ENCODE measurements around the gene CFB.
"Not testable (repeated sequence)": the region's sequence is repeated elsewhere in the genome, so short reads cannot be mapped to it uniquely, and the experiment has no call there.

The CFB gene

DNA sequence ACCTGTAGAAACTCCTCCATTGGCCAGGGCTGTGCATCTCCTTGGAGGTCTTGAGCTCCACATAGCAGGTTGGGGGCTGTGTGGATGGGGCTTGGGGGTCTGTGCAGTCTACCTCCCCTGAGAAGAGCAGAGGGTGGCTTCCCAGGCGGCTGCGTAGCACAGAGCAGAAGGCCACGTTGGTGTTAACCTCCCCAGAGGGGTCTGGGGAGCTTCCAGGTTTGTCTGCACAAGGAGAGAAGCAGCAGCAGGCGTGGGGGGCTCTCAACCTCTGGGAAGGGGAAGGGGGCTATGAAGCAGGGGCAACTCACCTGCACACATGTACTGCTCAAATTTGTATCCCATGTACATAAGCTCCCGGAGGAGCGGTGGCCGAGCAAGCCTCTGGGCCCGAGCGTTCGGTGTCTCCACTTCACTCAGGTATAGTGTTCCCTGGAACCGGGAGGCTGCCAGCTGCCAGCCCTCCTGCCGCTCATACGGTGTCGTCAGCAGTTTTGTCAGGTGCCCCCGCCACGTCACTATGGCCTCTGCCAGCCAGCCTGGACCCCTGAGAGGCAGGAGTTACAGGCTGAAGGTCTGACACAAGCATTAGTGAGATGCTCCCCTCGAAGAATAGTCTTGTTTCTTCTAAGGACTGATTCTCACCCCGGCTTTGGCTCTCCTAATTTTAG, 24.8 kb downstream of the CFB start:
- in situ Hi-C loops (cut with MboI; ENCODE audit: low sequenced_read_pairs), result no loop called here

DNA sequence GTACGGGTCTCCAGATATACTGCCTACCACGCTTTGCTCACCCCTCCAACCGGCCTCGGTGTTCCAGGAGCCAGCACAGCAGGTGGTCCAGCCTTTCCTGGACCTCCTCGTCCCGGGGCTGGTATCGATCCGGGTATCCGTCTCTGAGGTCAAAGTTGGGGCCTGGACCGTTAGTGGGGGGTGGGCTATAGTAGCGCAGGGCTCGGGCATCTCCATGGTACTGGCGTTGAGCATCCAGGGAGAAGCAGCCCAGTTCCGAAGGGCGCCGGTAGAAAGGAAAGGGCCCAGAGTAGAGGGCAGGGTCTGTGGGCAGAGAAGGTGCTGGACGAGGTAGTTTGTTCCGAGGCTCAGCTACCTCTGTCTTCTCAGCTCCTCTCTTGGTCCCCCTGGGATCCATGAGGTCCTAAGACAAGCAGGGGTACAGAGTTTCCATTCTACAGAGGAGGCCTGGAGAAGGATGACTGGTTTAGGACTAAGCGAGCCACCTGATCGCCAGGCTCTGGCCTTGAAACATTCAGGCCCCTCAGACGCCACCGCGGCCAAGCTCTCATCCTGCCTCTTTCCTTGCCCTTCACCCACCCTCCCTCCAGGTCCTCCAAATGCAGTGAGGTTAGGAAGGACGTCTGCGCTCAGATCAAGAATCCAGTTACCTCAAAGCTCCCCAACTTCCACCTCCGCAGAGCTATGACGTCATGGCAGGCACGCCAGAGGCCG, 25.5 kb downstream of the CFB start:
- in situ Hi-C loops (cut with MboI; ENCODE audit: low sequenced_read_pairs), result no loop called here

DNA sequence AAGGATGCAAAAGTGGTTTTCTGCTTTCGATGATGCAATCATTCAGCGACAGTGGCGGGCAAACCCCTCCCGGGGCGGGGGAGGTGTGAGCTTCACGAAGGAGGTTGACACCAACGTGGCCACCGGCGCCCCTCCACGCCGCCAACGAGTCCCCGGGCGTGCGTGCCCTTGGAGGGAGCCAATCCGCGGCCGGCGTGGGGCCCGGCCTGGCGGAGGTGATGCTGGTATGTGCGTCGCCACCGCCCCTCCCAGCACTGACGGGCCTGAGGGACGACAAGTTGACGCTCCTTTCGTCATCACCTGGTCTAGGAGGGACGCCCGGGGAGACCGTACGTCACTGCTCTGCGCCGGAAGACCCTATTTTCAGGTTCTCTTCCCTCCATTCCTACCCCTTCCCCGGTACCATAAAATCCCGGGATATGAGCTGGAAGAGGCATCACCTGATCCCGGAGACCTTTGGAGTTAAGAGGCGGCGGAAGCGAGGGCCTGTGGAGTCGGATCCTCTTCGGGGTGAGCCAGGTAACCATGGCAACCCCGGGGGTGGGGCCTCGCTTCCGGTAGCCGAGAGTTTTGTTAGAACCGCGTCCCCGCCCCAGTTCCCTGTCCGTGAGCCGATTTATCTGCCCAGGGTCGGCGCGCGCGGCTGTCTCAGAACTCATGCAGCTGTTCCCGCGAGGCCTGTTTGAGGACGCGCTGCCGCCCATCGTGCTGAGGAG, 26.3 kb downstream of the CFB start, which contains the start of gene DXO:
TSS of gene DXO (minus strand) at position 146 of the 716 bp plus-strand sequence. CDS start 463 bp downstream, outside the sequence.
- in situ Hi-C loops (cut with MboI; ENCODE audit: low sequenced_read_pairs), result no loop called here

DNA sequence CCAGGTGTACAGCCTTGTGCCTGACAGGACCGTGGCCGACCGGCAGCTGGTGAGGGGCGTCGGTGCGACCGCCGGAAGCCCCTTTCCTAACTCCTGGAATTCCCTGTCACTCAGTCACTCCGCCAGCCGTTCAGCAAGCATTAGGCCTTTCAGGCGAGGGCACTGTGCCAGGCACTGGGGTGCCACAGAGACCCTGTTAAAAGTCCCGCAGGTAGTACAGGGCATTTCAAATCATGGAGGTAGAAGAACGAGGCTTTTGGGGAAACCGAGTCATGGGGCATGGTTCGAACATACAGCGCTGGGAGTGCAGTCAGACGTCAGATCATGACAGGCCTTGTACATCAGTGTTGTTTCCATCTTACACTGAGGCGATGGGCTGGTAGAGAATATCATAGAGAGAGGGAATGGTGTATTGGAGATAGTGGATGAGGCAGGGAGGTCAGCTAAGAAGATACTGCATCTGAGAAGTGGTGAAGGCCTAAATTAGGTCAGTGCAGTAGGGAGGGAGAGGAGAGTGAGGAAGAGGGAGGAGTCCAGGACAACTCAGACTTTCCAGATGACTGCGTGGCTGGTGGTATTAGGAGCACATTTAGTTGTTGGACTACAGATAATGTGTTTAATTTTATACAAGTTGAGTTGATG, 26.9 kb downstream of the CFB start:
- in situ Hi-C loops (cut with MboI; ENCODE audit: low sequenced_read_pairs), result no loop called here

DNA sequence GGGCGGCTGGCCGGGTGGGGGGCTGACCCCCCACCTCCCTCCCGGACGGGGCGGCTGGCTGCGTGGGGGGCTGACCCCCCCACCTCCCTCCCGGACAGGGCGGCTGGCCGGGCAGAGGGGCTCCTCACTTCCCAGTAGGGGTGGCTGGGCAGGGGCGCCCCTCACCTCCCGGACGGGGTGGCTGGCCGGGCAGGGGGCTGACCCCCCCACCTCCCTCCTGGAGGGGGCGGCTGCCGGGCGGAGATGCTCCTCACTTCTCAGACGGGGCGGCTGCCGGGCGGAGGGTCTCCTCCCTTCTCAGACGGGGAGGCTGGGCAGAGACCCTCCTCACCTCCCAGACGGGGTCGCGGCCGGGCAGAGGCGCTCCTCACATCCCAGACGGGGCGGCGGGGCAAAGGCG, 30.2 kb downstream of the CFB start:
- in situ Hi-C loops (cut with MboI; ENCODE audit: low sequenced_read_pairs), result not testable (repeated sequence)

DNA sequence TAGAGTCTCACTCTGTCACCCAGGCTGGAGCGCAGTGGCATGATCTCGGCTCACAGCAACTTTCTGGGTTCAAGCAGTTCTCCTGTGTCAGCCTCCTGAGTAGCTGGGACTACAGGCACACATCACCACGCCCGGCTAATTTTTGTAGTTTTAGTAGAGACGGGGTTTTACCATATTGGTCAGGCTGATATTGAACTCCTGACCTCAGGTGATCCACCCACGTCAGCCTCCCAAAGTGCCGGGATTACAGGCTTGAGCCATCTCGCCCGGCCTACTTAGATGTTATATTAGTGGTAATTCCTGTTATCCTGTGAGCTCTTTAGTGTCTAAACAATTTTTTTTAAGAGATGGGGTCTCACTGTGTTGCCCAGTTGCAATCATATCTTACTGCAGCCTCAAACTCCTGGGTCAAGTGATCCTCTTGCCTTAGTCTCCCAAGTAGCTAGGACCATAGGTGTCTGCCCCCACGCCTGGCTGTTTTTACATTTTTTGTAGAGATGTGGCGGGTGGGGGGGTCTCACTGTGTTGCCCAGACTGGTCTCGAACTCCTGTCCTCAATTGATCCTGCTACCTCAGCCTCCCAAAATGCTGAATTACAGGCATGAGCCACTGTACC, 32.0 kb downstream of the CFB start:
- in situ Hi-C loops (cut with MboI; ENCODE audit: low sequenced_read_pairs), result no loop called here

DNA sequence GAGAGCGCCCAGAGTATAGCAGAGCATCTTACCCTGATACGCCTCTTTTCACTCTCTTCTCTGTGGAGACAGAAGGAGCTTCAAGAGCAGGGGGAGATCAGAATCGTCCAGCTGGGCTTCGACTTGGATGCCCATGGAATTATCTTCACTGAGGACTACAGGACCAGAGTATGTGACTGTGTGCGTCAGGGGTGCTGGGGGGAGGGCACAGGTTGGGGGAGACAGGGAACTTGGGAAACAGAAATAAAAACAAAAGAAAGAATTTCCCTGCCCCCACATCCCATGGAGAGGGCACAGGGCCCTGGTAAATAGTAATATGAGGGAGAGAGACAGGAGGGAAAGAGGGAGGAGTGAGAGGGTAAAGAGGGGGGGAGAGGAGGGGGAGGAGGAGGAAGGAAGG, 32.9 kb downstream of the CFB start:
- in situ Hi-C loops (cut with MboI; ENCODE audit: low sequenced_read_pairs), result no loop called here

DNA sequence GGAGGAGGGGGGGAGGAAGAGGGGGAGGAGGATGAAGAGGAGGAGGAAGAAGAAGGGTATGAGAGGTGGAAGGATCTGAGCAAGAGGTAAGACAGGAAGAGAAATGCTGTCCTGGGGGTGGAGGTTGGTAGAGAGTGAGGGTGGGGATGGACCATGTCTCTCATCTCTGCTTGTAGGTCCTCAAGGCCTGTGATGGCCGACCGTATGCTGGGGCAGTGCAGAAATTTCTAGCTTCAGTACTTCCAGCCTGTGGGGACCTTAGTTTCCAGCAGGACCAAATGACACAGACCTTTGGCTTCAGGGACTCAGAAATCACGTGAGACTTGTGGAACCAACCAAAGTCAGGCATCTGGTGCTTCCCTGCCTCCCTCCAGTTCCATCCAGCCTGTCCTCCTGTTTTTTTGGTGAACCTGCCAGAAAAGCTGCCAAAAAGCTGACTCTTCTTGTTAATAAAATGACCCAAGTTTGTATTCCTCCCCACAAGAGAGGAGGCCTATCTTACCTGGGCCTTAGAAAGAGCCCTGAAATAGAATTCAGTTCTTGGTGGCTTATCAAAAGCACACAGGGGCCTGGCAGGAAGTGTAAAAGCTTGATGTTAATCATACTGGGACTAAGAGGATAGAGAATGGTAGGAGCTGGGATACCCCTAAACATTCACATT, 33.5 kb downstream of the CFB start:
- in situ Hi-C loops (cut with MboI; ENCODE audit: low sequenced_read_pairs), result no loop called here

DNA sequence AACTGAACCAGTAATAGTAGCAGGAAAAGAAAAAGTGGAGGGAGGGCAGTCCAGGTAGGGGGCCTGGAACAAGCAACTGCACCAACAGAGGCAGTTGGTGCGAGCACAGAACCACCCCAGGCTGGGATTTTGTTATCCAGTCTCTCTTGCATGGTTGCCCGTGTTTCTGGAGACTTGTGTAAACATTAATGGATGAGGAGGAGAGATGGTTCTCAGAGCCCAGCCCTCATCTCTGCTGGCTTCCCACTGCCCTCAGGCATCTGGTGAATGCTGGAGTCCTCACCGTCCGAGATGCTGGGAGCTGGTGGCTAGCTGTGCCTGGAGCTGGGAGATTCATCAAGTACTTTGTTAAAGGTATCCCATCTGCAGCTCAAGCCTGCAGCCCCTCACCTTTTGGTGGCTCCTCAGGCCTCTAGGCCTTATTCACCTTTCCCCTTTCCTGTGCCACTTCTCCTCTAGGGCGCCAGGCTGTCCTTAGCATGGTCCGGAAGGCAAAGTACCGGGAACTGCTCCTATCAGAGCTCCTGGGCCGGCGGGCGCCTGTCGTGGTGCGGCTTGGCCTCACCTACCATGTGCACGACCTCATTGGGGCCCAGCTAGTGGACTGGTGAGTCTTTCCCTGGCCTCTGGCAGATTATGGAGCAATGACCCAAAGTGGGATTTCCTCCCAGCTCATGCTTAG, 34.4 kb downstream of the CFB start:
- in situ Hi-C loops (cut with MboI; ENCODE audit: low sequenced_read_pairs), result not testable (repeated sequence)

DNA sequence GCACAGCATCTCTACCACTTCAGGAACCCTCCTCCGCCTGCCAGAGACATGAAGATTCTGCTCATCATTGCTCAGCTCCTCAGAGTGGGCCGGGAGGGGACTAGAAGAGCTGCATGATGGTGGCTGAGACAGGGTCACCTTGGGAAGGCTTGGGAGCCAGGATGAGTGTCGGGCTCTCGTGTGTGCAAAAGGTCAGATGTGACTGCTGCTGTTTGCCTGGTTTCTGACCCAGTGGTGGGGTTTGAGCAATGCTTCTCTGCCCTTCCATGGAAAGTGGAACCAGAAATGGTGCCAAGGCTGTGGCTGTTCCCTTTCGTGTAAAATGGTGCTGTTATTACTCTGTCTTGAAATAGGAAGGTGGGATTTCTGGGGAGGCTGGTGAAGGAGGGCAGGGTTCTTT, 35.1 kb downstream of the CFB start:
- in situ Hi-C loops (cut with MboI; ENCODE audit: low sequenced_read_pairs), result not testable (repeated sequence)

DNA sequence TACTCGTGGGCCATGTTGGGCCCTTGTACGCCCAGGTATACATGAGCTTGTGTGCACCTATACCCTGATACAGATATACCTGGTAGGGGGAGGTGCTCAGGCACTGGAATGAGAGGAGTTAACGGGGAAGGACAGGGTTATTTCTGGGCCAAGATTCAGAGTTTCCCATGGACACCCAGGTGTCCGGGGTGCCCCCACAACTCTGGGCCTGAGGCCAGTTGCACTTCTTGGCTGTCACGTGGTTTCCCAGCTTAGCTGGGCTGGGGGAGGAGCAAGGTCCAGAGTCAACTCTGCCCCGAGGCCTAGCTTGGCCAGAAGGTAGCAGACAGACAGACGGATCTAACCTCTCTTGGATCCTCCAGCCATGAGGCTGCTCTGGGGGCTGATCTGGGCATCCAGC, 35.8 kb downstream of the CFB start, which contains the start of gene C4A:
TSS of gene C4A (plus strand) at position 314 of the 400 bp plus-strand sequence. CDS start at position 365, 51 bp downstream.
- in situ Hi-C loops (cut with MboI; ENCODE audit: low sequenced_read_pairs), result not testable (repeated sequence)

DNA sequence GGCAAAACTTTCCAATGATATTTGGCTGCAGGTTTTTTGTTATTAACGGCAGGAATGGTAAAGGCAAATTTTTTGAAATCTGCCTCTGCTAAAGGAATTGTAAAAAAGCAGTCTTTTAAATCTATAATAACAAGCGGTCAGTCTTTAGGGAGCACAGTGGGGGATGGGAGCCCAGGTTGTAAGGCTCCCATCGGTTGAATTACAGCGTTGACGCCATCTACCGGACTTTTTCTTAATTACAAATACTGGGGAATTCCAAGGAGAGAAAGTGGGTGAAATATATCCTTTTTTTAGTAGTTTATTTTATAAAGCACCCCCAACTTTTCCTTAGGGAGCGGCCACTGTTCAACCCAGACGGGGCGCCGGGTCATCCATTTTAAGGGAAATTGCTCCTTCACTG, 43.5 kb downstream of the CFB start:
- in situ Hi-C loops (cut with MboI; ENCODE audit: low sequenced_read_pairs), result not testable (repeated sequence)

DNA sequence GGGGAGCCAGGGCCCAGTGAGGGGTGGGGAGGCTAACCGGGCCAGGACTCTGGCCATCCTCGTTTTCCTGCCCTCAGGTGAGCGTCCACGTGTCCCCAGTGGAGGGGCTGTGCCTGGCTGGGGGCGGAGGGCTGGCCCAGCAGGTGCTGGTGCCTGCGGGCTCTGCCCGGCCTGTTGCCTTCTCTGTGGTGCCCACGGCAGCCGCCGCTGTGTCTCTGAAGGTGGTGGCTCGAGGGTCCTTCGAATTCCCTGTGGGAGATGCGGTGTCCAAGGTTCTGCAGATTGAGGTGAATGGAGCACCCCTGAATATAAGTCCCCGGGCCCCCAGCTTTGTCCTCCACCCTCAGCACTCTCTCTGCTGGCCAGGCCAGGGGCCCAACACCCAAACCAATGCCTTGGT, 48.5 kb downstream of the CFB start:
- in situ Hi-C loops (cut with MboI; ENCODE audit: low sequenced_read_pairs), result not testable (repeated sequence)

DNA sequence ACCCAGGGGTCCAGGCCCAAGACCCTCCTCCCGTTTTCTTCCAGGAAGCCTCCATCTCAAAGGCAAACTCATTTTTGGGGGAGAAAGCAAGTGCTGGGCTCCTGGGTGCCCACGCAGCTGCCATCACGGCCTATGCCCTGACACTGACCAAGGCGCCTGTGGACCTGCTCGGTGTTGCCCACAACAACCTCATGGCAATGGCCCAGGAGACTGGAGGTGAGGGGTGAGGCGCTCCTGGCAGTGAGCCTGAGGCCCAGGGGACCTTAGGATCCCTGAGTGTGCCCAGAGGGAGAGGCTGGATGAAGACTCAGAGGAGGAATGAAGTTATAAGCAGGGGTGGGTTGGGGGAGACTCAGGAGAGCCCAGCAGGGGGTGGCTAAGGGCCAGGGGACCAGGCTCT, 50.5 kb downstream of the CFB start:
- in situ Hi-C loops (cut with MboI; ENCODE audit: low sequenced_read_pairs), result not testable (repeated sequence)
